Nephron progenitor cell (in vitro differentiated cells): ENCODE measurements around the gene NKD1.

ENCODE experiments used
- DNase-seq: peaks from one replicate; pipeline ENCODE4 v3.0.0; 2021
- H3K27ac Mint-ChIP-seq: 2 replicates; pipeline ENCODE4 v1.8.0; 2021; ENCODE audit warnings: mild to moderate bottlenecking, moderate library complexity, mixed read lengths
- H3K27me3 Mint-ChIP-seq: 2 replicates; pipeline ENCODE4 v1.8.0; 2021; ENCODE audit warnings: mild to moderate bottlenecking, low read depth, mixed read lengths; ENCODE audit not compliant: poor library complexity
- H3K36me3 Mint-ChIP-seq: 2 replicates; pipeline ENCODE4 v1.8.0; 2021; ENCODE audit warnings: low read depth, mixed read lengths
- H3K4me1 Mint-ChIP-seq: 2 replicates; pipeline ENCODE4 v1.8.0; 2021; ENCODE audit warnings: mixed read lengths
- H3K4me3 Mint-ChIP-seq: 2 replicates; pipeline ENCODE4 v1.8.0; 2021; ENCODE audit warnings: mild to moderate bottlenecking, moderate library complexity, mixed read lengths
- H3K9me3 Mint-ChIP-seq: 2 replicates; pipeline ENCODE4 v1.8.0; 2021; ENCODE audit warnings: mild to moderate bottlenecking, moderate library complexity, mixed read lengths
- TF ChIP-seq, protein P1 (sequence below): fragments of 200-600 bp; sonication (generic); IDR thresholded peaks from 2 replicates; pipeline ENCODE4 v1.5.0; 2021; ENCODE audit warnings: antibody characterized with exemption

NKD1 gene

GRCh38 chr16:50675686-50676610, 127.8 kb downstream of the NKD1 start:
- no peak for DNase-seq
- no peaks in the 10 kb centered on the region for H3K4me1 Mint-ChIP-seq

GRCh38 chr16:50676684-50677225, 128.6 kb downstream of the NKD1 start:
- Mint-ChIP-seq H3K27ac (peak overlapping the region; percentile 86), H3K9me3 (peaks cover 17% of the 10 kb centered on the region), H3K4me3 (no peak overlapping the region), H3K4me1 (no peaks in the 10 kb centered on the region), H3K36me3 (peaks cover 18% of the 10 kb centered on the region), H3K27me3 (peaks cover 5% of the 10 kb centered on the region)
- DNase-seq = no peak
- TF ChIP-seq, protein P1, sequence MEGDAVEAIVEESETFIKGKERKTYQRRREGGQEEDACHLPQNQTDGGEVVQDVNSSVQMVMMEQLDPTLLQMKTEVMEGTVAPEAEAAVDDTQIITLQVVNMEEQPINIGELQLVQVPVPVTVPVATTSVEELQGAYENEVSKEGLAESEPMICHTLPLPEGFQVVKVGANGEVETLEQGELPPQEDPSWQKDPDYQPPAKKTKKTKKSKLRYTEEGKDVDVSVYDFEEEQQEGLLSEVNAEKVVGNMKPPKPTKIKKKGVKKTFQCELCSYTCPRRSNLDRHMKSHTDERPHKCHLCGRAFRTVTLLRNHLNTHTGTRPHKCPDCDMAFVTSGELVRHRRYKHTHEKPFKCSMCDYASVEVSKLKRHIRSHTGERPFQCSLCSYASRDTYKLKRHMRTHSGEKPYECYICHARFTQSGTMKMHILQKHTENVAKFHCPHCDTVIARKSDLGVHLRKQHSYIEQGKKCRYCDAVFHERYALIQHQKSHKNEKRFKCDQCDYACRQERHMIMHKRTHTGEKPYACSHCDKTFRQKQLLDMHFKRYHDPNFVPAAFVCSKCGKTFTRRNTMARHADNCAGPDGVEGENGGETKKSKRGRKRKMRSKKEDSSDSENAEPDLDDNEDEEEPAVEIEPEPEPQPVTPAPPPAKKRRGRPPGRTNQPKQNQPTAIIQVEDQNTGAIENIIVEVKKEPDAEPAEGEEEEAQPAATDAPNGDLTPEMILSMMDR = no peak

More at GRCh38 chr16:50675686-50676610, 127.8 kb downstream of the NKD1 start:
- Mint-ChIP-seq H3K27ac (no peak overlapping the region), H3K36me3 (peaks cover 25% of the 10 kb centered on the region), H3K9me3 (peaks cover 25% of the 10 kb centered on the region), H3K4me3 (no peak overlapping the region), H3K27me3 (peaks cover 5% of the 10 kb centered on the region)
- TF ChIP-seq, protein P1 = no peak

DNA sequence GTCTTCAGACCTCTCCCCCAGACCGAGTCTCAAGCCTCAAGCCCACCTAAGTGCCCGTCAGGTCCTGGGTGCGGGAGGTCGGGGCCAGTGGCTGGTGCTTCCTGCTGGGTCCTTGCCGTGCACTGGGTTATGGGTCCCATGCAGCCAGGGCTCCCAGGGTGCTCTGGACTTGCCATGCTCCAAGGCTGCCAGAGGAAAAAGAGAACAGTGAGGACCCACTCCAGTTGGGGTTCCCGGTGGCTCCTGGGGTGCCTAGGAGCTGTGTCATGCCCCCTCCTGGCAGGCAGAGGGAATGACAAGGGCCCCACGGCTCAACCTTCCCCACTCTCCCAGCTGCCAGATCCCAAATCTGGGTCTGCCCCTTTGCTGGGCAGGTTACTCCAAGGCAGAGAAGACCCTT, 129.2 kb downstream of the NKD1 start:
- no peak for DNase-seq
- H3K9me3 Mint-ChIP-seq = peaks cover 11% of the 10 kb centered on the region

DNA sequence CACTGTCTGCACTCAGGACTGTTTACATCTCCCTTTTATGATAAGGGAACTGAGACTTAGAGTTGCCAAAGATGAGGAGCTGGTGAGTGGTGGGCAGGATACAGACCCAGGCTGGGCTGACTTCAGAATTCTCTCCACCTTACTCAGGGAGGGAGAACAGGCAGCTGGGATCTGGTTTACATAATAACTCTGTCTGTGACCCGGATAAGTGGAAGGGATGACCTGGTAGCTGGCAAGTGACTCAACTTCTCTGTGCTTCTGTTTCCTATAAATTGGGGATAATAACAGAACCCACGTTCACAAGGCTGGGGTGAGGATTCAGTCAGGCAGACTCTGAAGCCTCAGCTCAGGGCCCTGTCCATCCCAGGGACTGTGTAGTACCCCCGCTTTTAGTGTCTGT, 130.3 kb downstream of the NKD1 start:
- peaks cover 4% of the 10 kb centered on the region for H3K36me3 Mint-ChIP-seq
- no peak overlapping the region for H3K27ac Mint-ChIP-seq
- H3K4me1 Mint-ChIP-seq = peaks cover under 1% of the 10 kb centered on the region
- no peak overlapping the region for H3K4me3 Mint-ChIP-seq
- H3K9me3 Mint-ChIP-seq = peaks cover 4% of the 10 kb centered on the region
- DNase-seq = no peak
- peaks cover 5% of the 10 kb centered on the region for H3K27me3 Mint-ChIP-seq
- TF ChIP-seq, protein P1 = no peak

More for the DNA sequence above, 129.2 kb downstream of the NKD1 start:
- Mint-ChIP-seq H3K27me3 (peaks cover 5% of the 10 kb centered on the region), H3K4me1 (no peaks in the 10 kb centered on the region), H3K4me3 (no peak overlapping the region), H3K36me3 (peaks cover 13% of the 10 kb centered on the region), H3K27ac (no peak overlapping the region)
- TF ChIP-seq, protein P1 = peak; percentile 40

DNA sequence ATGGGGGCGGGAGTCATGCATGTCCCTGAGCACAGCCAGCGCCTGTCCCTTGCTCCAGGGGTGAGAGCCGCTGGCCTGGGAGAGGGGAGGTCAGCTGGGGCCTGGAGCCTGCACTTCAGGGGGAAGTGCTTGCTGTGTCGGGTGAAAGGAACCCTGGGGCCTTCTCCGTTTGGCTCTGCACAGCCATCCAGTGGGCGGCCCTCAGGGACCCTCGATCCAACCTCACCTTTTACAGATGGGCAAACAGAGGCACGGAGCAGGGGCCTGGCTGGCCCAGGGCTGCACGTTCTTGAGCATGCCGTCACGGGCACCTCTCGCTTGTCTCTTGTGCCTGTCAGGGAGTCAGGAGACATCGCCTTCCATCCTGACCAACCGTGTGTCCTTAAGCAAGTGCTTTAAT, 131.1 kb downstream of the NKD1 start:
- peaks cover 5% of the 10 kb centered on the region for H3K27me3 Mint-ChIP-seq
- TF ChIP-seq, protein P1 = no peak
- H3K9me3 Mint-ChIP-seq = no peaks in the 10 kb centered on the region
- H3K36me3 Mint-ChIP-seq = no peaks in the 10 kb centered on the region
- DNase-seq = no peak
- peaks cover 4% of the 10 kb centered on the region for H3K4me1 Mint-ChIP-seq
- H3K27ac Mint-ChIP-seq = no peak overlapping the region
- no peak overlapping the region for H3K4me3 Mint-ChIP-seq
